HEK293T (cell line): ENCODE measurements around the gene OCEL1.
A peak's percentile ranks its signal among the peaks of the same experiment; 100 is the strongest.

ENCODE experiments used
- CTCF ChIA-PET: fragments of 350-600 bp; formaldehyde crosslinking; extraction: SDS; loops from one replicate; lab custom pipeline; 2021; ENCODE audit warnings: antibody characterized with exemption, inconsistent platforms; lab: Yijun Ruan, JAX
- POLR2A ChIA-PET: fragments of 350-600 bp; formaldehyde crosslinking; extraction: SDS; loops from one replicate; lab custom pipeline; 2020; ENCODE audit warnings: antibody characterized with exemption, inconsistent platforms; lab: Yijun Ruan, JAX
- DNase-seq: peaks from one replicate; pipeline ENCODE4 v3.0.0; 2012; ENCODE audit warnings: mixed read lengths; ENCODE audit errors: extremely low spot score
- ARNT ChIP-seq: fragments of 450-650 bp; IDR thresholded peaks from 2 replicates; pipeline ENCODE4 v1.6.1; 2017; ENCODE audit warnings: mild to moderate bottlenecking
- BHLHE40 ChIP-seq: fragments of 450-650 bp; IDR thresholded peaks from 2 replicates; pipeline ENCODE4 v1.6.1; 2016; ENCODE audit warnings: mild to moderate bottlenecking, moderate library complexity, borderline replicate concordance
- CTBP1 ChIP-seq: fragments of 450-650 bp; IDR thresholded peaks from 2 replicates; pipeline ENCODE4 v1.6.1; 2016; ENCODE audit warnings: borderline replicate concordance
- ELF4 ChIP-seq: fragments of 450-650 bp; IDR thresholded peaks from 2 replicates; pipeline ENCODE4 v1.6.1; 2017; ENCODE audit warnings: antibody characterized with exemption
- FOXA1 ChIP-seq: fragments of 450-650 bp; IDR thresholded peaks from 2 replicates; pipeline ENCODE4 v1.6.1; 2016; ENCODE audit warnings: mild to moderate bottlenecking
- FOXK2 ChIP-seq: fragments of 450-650 bp; IDR thresholded peaks from 2 replicates; pipeline ENCODE4 v1.6.1; 2016; ENCODE audit warnings: mild to moderate bottlenecking
- FOXM1 ChIP-seq: fragments of 450-650 bp; IDR thresholded peaks from 2 replicates; pipeline ENCODE4 v1.6.1; 2017; ENCODE audit warnings: mild to moderate bottlenecking, borderline replicate concordance
- HDGF ChIP-seq: fragments of 450-650 bp; IDR thresholded peaks from 2 replicates; pipeline ENCODE4 v1.6.1; 2017; ENCODE audit warnings: antibody characterized with exemption, borderline replicate concordance
- L3MBTL2 ChIP-seq: fragments of 450-650 bp; conservative IDR thresholded peaks from 2 replicates; pipeline ENCODE4 v1.6.1; 2016; ENCODE audit warnings: mild to moderate bottlenecking
- LEF1 ChIP-seq: fragments of 450-650 bp; IDR thresholded peaks from 2 replicates; pipeline ENCODE4 v1.6.1; 2017; ENCODE audit warnings: mild to moderate bottlenecking, borderline replicate concordance
- NFRKB ChIP-seq: fragments of 450-650 bp; IDR thresholded peaks from 2 replicates; pipeline ENCODE4 v1.6.1; 2016; ENCODE audit warnings: mild to moderate bottlenecking, moderate library complexity
- SP1 ChIP-seq: fragments of 450-650 bp; IDR thresholded peaks from 2 replicates; pipeline ENCODE4 v1.6.1; 2017
- SUZ12 ChIP-seq: fragments of 450-650 bp; IDR thresholded peaks from 2 replicates; pipeline ENCODE4 v1.6.1; 2016; ENCODE audit warnings: mild to moderate bottlenecking
- TARDBP ChIP-seq: fragments of 450-650 bp; IDR thresholded peaks from 2 replicates; pipeline ENCODE4 v1.6.1; 2016
- ZNF384 ChIP-seq: fragments of 450-650 bp; IDR thresholded peaks from 2 replicates; pipeline ENCODE4 v1.6.1; 2016
- TF ChIP-seq, protein P1 (sequence below): fragments of 450-650 bp; IDR thresholded peaks from 2 replicates; pipeline ENCODE4 v1.6.1; 2016

OCEL1 gene

DNA sequence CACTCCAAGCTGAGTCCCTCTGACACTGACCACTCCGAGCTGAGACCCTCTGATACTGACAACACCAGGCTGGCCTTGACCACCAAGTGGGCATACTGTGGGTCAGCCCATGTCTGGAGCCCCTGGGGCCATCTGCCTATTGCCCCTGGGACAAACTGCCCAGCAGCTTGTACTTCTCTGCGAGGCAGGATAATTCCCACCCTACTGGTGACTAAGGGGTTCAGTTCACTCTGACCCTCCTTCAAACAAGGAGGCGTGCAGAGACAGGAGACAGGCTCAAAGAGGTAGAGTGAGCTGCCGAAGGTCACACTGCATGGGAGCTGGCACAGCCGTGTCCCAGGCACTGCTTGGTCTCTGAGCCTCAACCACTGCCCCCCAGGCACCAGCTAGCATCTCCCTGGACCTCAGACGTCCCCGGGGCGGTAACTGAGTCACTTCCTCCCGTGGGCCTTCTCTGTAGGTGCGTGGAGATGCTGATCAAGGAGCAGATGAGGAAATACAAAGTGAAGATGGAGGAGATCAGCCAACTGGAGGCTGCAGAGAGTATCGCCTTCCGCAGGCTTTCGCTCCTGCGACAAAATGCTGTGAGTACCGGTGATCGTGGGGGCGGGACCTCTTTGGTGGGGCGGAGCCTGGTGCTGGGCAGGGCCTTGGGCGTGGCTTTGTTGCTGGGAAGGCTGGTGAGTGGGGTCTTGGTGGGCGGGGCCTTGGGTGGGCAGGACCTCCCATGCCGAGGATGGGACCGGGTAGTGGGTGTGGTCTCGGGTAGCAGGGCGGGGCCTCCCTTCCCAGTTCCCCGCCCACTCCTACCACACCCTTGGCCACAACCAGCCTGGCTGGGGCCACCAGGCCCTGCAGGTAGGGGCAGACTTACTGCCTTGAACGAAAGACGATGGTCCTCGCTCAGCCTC, 16.6 kb upstream of the OCEL1 start:
- DNase-seq, result peak; percentile 99
- POLR2A ChIA-PET, result interaction anchor here (1.0 to 1.2 kb wide), 2 partner anchors 100 to 210 kb away, joined by 3 read pairs; partner anchors contain the start of gene DDA1
- TF ChIP-seq FOXK2 (no peak), SP1 (no peak), CTBP1 (no peak), L3MBTL2 (no peak), HDGF (peak; percentile 80; the same call in 1 of the 2 replicates)
- CTCF ChIA-PET, result no interaction called here

DNA sequence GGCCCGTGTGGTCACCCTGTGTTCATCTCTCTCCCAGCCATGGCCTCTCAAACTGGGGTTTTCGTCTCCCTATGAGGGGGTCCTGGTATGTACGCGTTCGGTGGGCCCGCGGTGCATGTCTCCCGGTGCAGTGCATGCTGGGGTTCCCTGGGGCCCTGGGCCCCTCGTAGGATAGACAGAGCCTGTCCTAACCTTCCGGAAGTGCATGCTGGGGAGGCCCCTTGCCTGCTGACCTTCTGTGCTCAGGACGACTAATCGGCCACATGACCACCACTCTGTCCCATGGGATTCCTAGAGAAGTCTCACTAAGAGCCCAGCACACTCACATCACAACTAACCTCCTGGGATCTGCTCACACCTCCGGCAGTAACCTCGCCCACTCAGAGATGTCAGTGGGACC, 15.7 kb upstream of the OCEL1 start:
- TF ChIP-seq FOXK2 (no peak), FOXM1 (no peak), FOXA1 (no peak), NFRKB (no peak), HDGF (no peak), LEF1 (no peak), SP1 (no peak), CTBP1 (no peak), BHLHE40 (no peak), L3MBTL2 (no peak), ARNT (no peak), TARDBP (no peak), ZNF384 (no peak), ELF4 (no peak), SUZ12 (no peak)
- TF ChIP-seq, protein P1, sequence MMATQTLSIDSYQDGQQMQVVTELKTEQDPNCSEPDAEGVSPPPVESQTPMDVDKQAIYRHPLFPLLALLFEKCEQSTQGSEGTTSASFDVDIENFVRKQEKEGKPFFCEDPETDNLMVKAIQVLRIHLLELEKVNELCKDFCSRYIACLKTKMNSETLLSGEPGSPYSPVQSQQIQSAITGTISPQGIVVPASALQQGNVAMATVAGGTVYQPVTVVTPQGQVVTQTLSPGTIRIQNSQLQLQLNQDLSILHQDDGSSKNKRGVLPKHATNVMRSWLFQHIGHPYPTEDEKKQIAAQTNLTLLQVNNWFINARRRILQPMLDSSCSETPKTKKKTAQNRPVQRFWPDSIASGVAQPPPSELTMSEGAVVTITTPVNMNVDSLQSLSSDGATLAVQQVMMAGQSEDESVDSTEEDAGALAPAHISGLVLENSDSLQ, result no peak
- no peak for DNase-seq
- ChIA-PET CTCF (no interaction called here), POLR2A (interaction anchor here (0.9 to 1.0 kb wide), 2 partner anchors 16 to 99 kb away, joined by 3 read pairs; partner anchors contain the start of genes DDA1 and OCEL1)

DNA sequence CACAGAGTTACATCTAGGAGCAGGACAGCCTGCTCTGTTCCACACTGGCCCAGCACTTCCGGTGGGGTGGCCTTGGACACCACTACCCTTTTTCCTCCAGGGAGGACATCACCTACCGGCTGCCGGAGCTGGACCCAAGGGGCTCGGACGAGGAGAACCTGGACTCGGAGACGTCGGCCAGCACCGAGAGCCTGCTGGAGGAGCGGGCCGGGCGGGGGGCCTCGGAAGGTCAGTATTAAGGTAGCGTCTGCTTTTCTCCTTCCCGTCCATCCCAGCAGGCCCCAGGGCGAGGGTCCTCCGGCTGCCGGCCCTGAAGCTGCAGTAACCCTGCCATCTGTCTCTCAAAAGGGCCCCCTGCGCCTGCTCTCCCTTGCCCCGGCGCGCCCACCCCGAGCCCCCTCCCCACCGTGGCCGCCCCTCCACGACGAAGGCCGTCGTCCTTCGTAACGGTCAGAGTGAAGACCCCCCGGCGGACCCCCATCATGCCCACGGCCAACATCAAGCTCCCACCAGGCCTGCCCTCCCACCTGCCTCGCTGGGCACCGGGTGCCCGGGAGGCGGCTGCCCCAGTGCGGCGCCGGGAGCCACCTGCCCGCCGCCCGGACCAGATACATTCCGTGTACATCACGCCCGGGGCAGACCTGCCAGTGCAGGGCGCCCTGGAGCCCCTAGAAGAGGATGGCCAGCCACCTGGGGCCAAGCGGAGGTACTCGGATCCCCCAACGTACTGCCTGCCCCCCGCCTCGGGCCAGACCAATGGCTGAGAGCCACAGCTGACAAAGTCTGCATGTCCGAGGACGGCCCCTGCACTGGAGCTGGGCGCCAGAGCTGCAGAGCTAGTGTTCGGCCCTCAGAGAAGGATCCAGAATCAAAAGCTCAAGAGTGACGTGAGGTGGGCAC, 14.2 kb upstream of the OCEL1 start:
- DNase-seq, result no peak
- no peak for TF ChIP-seq NFRKB
- TF ChIP-seq ARNT, result no peak
- TF ChIP-seq, protein P1, result no peak
- no peak for TF ChIP-seq LEF1
- TF ChIP-seq BHLHE40, result no peak
- TF ChIP-seq ELF4, result no peak
- TF ChIP-seq CTBP1, result no peak
- no peak for TF ChIP-seq L3MBTL2
- no peak for TF ChIP-seq SP1
- TF ChIP-seq SUZ12, result no peak
- TF ChIP-seq HDGF, result no peak
- CTCF ChIA-PET, result no interaction called here
- POLR2A ChIA-PET, result no interaction called here

DNA sequence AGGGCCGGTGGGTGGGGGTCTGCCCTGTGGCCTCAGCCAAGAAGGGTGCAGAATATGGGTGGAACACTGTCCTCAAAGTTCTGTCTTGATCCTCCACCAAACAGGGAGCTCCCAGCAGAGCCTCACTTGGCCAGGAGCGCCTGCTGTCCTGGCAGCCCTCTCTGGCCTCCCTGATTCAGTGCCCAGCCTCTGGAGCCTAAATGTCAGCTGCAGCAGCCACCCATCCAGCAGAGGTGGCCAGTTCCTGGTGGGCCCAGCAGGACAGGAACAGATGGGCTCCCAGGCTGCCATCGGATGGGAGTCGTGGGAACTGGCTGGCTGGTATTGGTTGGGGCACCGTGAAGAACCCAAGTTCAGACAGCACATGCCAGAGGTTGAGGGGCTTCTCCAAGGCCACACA, 12.7 kb upstream of the OCEL1 start:
- ChIA-PET CTCF (no interaction called here), POLR2A (interaction anchor here (0.7 kb wide), 1 partner anchor 21 kb away, joined by 3 read pairs; no protein-coding TSS in a partner anchor)
- no peak for TF ChIP-seq HDGF
- no peak for TF ChIP-seq L3MBTL2
- TF ChIP-seq, protein P1, result no peak
- no peak for TF ChIP-seq NFRKB
- TF ChIP-seq ARNT, result no peak
- TF ChIP-seq TARDBP, result no peak
- no peak for TF ChIP-seq BHLHE40
- DNase-seq, result no peak

DNA sequence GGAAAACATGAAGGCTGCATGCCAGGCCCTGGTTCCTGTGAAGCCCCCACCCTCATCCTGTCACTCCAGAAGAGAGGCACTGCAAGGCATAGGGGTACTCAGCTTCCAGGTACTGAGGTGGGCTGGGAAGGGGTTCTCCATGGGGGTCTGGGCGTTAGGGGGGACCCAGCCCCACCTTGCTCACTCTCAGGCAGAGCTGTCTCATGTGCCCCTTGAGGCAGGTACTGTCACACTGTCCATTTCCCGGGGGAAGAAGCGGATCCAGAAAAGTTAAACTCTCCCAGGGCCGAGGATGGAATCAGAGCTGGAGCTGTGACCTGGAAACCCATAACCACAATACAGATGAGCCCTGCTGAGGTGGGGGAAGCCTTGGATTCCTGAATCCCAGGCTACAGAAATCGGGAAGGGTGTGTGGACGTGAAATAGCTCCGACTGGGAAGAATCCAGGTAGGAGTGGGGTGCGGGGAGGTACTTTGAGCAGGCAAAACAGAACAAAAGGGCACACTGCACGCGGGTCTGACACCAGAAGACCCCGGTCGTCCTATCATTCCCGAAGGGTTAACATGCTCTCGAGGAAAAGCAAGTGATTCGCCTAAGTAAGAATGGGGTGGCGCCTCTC, 11.4 kb upstream of the OCEL1 start:
- CTCF ChIA-PET, result interaction anchor here (0.7 to 1.1 kb wide), 2 partner anchors 9 to 13 kb away, joined by 3 to 5 read pairs; no protein-coding TSS in a partner anchor
- POLR2A ChIA-PET, result interaction anchor here (0.6 to 4.5 kb wide), 19 partner anchors 9 to 159 kb away, joined by 3 to 72 read pairs (median 6); partner anchors contain the start of genes BABAM1, MYO9B and OCEL1
- DNase-seq, result no peak
- TF ChIP-seq FOXA1 (no peak), CTBP1 (no peak), FOXK2 (no peak), TARDBP (no peak), SUZ12 (no peak), BHLHE40 (no peak), NFRKB (no peak), SP1 (no peak), ZNF384 (no peak), HDGF (no peak), FOXM1 (no peak), ELF4 (no peak), L3MBTL2 (no peak)
- TF ChIP-seq, protein P1, result no peak
